K562 treated with DMSO at 1 percent for 24 hours (cell line): ENCODE results near the gene PTCH1. TPM values are rescaled to one million over a fixed set of nuclear protein-coding genes. Genes with fewer than 3 reads are reported as not detected.

Experiments
- total RNA-seq: library from RNA; unstranded; fragments of 300-600 nt; gene quantifications from 2 replicates; pipeline ENCODE4 v1.2.3, GENCODE V29; 2022; ENCODE audit warnings: low read depth; ENCODE audit not compliant: insufficient read depth

PTCH1 gene
- 4.4 TPM in 2 replicates for total RNA-seq

DNA sequence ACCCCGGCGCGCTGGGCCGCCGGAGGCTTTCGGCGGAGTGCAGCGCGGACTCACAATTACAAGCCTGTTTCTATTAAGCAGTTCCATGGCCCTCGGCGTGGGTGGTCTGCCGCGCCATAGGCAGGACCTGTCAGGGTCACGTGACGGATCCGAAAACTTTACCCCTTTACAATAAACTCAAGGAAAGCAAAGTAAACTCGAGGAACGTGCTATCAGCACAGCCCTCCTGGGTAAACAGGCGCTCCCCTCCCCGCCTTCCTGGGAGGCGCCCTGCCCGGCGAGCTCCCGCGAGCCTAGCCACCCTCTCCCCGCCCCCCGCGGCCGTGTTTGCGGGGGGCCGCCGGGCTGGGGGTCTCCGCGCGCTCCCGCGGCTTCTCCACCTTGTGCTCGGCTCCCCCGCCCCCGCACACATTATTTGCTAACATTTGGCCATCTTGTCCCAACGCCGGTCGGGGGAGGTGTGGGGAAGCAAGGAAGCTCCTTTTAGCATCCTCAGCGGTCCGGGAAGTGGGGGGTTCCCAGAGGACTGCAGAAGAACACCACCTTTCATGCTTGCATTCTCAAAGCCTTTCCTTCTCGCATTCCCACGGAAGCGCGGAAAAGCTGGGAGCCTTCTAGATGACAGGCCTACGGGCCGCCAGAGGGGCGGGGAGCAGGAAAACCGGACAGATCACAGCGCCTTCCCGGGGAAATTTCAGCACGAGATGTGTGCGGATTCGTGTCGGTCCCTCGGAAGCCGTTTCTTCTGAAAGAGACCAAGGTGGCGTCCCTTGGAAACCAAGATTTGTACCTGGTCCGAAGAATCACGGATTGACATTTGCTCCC is at the start of gene PTCH1:
Gene PTCH1, minus strand, starts transcription at position 238 of the 825 bp plus-strand sequence.

Other genes starting within 250 kb of the PTCH1 start
- 13.5 and 14.3 TPM in 2 replicates for gene FANCC, start 199.3 kb downstream of the PTCH1 start, total RNA-seq